GM18519 (cell line): ENCODE data around the gene FAAP20.

Source experiments
- ATAC-seq: cut with Tn5 transposase; IDR thresholded peaks from one replicate; pipeline ENCODE4 v1.9.1; 2021; ENCODE audit warnings: mild to moderate bottlenecking, moderate library complexity; ENCODE audit not compliant: unreplicated experiment, low FRiP score

The FAAP20 gene

GRCh38 chr1:2230781-2231531 is 36.4 kb upstream of the FAAP20 start:
- ATAC-seq: no peak

GRCh38 chr1:2229911-2230731 is 35.5 kb upstream of the FAAP20 start:
- ATAC-seq: no peak

GRCh38 chr1:2229037-2229864 is 34.7 kb upstream of the FAAP20 start:
- no peak for ATAC-seq

GRCh38 chr1:2228694-2229036 is 34.1 kb upstream of the FAAP20 start:
- ATAC-seq: no peak

GRCh38 chr1:2228157-2228594 is 33.6 kb upstream of the FAAP20 start, which contains the start of gene SKI:
Gene SKI (plus strand): TSS chr1:2228319. CDS start chr1:2228767, 448 bp downstream.
- no peak for ATAC-seq

- ATAC-seq: peak; percentile 77
These were observed 33.0 kb upstream of the FAAP20 start for GRCh38 chr1:2227346-2228156.

GRCh38 chr1:2226525-2227345 is 32.2 kb upstream of the FAAP20 start:
- ATAC-seq: no peak

- no peak for ATAC-seq
These were observed 30.3 kb upstream of the FAAP20 start for GRCh38 chr1:2224631-2225428.

- ATAC-seq: no peak
These were observed 29.6 kb upstream of the FAAP20 start for GRCh38 chr1:2224170-2224584.

- ATAC-seq: no peak
These were observed 26.7 kb upstream of the FAAP20 start for GRCh38 chr1:2221271-2221670.

GRCh38 chr1:2216767-2217058 is 22.1 kb upstream of the FAAP20 start:
- no peak for ATAC-seq

- ATAC-seq: no peak
These were observed 21.6 kb upstream of the FAAP20 start for GRCh38 chr1:2215909-2216766.

GRCh38 chr1:2215329-2215728 is 20.8 kb upstream of the FAAP20 start:
- no peak for ATAC-seq

GRCh38 chr1:2214541-2215241 is 20.1 kb upstream of the FAAP20 start:
- ATAC-seq: no peak

- no peak for ATAC-seq
These were observed 19.3 kb upstream of the FAAP20 start for GRCh38 chr1:2213576-2214505.
